Activated effector memory CD4-positive, alpha-beta T cell treated with anti-CD3 and anti-CD28 coated beads, Interleukin-2, amount 50 U/mL, for 16 hours (primary cell): ENCODE data around the gene SHC3.

Experiments used
- DNase-seq: peaks from one replicate; pipeline ENCODE4 v3.0.0-alpha.2; 2020

SHC3 gene

GRCh38 chr9:88996921-88997235 is 181.7 kb downstream of the SHC3 start:
- no peak for DNase-seq

DNA sequence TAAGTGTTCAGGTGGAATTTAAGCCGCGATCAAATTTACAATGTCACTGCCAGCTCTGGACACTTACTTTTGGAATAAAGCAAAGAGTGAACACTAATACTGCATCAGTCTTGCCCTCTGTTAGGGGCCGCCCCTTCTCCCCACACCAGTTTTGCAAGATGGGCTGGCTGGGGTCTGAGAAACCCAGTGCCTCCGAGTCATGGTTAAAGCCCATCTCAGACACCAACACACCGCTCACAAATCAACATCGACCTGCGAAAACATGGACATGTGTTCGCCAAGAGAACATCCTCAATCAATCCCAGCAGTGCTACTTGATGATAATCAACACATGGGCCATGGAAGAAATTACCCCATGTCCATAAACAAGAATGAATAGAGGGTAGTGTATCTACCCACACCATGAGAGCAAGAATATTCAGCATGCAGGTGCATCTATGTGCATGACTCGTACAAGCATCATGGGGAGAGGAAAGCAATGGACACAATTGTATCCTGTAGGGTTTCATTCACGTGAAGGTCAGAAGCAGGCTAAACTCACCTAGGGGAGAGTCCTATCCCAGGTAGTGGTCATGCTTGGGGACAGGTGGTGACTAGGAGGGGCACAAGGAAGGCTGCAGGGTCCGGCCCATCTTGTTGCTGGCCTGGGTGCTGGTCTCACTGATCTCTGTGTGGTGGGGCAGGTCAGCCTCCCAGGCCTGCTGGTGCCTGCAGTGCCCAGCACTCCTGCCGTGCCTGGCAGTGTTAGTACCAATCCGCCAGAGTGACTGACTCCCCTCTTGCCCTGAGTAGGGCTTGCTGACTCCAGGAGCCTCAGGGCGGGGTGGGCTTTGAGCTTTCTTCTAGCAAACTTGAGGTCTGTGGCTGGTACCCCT is 182.3 kb downstream of the SHC3 start:
- DNase-seq = no peak

- no peak for DNase-seq
These were observed 183.0 kb downstream of the SHC3 start for GRCh38 chr9:88995627-88996026.

DNA sequence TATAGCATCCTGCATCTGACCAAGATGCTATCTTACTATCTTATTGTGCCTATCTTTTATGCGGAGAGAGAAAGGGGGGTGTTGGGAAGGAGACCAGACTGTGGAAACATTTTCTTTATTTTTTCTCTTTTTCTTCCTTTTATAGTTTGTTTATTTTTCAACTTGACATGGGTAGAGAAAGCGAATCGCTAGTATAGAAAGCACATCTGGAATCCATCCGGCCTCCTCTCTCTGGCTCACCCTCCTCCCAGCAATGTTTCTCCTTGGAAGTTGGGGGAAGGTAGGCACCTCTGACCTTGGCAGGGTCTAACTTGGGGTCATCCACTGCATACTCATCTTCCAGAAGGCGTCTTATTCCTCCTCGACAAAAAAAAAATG is 183.4 kb downstream of the SHC3 start:
- DNase-seq = no peak

DNA sequence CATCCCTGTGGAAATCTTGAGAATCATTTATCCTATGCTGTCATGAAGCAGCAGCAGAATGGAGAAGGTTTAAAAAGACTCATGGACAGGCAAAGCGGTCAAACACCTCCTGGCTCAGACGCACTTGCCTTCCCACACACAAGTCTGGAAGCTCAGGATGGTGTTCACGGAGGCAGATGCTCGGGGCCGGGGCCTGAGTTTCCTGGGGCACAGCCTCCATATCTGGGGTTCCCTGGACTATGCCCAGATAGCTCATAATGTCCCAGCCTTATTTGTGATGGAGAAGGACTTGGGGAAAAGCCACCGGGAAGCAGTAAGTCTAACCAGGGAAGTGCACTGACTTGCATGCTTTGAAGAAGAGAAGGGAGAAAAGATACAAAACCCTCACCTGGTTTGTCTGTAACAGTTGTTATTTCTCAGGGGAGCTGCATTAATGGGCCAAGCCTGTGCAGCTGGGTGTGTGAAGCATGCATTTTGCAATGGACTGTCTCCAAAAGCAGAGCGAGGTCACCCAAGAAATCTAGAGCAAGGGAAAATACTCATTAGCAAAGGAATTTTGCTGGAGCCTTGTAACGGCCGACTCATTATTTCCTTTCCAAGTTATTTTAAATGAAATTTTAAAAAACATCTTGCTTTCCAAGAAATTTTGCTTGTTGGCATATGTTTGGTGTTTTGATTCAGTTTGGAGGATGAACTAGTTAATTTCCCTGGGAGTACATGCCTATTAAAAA is 184.0 kb downstream of the SHC3 start:
- no peak for DNase-seq

- DNase-seq = no peak
These were observed 184.7 kb downstream of the SHC3 start for GRCh38 chr9:88993871-88994460.

DNA sequence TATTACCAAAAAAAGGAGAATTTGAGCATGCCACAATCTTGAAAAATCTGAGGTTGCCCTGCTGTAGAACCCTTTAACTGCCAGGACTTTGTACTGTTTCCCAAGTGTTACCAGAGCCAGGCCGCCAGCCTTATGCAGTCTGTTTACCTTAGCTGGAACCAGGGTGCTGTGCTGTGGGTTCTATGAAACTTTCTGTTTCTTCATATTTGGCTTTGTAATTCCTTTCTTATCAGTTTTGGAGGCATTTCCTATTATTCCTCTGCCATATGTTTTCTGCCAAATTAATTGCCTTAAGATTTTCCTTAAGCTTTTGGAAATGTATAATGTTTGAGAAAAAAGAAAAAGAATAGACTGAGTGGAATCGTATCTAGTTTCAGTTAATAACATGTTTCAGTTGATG is 185.3 kb downstream of the SHC3 start:
- DNase-seq = no peak

- DNase-seq = no peak
These were observed 186.1 kb downstream of the SHC3 start for GRCh38 chr9:88992556-88992955.

DNA sequence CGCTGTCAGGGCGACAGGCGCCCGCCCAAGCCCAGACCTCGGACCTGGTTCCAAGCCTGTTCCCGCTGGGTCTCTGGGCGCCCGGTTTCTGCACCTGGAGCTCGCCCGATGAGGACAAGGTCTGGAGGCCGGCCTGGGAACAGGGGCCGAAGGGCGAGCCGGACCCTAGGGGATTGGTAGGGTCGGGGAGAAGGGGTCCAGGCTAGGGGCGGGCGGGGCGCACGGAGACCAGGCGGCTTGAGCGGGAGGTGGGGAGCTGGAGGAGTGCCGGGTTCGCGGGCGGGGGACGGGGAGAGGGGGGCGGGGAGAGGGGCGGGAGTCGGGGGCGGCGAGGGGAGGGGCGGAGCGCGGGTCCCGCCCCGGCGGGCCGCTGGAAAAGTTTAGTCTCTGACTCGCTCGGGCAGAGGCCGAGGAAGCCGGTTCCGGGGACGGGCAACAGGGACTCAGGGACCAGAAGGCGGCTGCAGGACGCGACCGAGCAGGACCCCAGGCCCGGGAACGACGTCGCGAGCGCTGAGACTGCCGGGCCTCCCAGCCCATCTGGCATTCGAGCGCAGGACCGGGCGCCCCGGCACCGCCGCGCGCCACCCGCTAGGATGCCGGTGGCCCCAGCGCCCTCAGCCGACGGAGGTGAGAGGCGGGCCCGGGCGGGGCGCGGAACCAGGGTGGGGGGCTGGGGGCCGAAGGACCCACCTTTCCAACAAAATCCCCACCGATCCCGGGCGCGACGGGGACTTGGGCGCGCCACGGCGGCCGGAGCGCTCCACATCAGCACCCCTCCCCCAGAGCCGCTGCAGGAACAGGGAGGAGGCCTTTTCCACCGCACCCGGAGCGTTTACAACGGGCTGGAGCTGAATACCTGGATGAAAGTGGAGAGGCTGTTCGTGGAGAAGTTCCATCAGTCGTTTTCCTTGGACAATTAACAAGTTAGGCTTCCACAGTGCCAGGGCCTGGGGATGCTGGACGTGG is 187.3 kb downstream of the SHC3 start, which contains the start of gene S1PR3:
S1PR3 (plus strand) TSS at position 403 of the 969 bp plus-strand sequence. CDS start 9,733 bp downstream, outside the sequence.
- DNase-seq = no peak

- DNase-seq = no peak
These were observed 187.9 kb downstream of the SHC3 start for GRCh38 chr9:88990729-88991065.

DNA sequence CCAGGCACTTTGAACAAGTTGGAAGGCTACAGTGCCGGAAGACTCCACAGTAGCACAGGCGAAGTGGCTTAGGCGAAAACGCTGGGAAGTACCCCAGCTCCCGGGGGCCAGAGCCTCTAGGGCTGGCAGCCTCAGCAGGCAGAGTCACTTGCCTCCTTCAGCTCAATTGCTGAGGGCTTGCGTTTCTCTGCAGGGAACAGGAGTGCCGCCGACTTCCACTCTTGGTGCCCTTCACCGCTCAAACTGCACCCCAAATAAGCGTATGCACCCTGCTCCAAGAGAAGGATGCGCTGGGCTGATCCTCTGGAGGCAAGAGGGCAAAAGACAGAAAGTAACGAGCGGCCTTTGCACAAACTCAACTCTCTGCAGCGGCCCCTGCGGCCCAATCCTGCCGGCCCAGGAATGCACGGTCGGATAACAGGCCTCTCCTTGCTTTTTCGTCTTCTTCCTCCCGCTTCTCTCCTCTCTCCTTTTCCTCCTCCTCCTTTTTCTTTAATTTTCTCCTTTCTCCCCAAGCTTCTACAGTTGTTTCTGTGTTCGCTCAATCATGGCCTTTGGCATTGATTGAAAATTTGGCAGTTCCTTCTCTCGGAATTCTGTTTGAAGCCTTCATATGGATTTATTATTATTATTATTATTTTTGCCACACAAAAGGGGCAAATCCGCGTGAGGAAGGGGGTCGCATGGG is 188.4 kb downstream of the SHC3 start:
- DNase-seq = no peak

- no peak for DNase-seq
These were observed 189.6 kb downstream of the SHC3 start for GRCh38 chr9:88988796-88989641.

DNA sequence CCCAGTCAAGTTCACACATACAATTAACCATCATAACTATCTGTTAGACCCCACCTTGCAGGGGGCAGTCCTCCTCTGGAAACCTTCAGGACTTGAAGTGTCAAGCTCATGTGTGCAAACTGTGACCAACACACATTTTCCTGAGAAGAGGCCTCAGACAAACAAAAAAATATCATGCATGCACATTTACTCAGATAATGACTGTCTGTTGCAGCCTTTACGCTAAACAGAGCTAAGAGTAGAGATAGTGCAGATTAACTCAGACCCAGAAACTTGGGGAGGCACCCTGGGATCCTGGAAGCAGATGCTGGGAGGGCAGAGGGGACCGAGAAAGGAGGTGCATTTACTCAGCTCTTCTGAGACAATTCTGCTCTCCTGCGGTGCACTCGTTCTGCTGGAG is 191.0 kb downstream of the SHC3 start:
- DNase-seq = no peak

DNA sequence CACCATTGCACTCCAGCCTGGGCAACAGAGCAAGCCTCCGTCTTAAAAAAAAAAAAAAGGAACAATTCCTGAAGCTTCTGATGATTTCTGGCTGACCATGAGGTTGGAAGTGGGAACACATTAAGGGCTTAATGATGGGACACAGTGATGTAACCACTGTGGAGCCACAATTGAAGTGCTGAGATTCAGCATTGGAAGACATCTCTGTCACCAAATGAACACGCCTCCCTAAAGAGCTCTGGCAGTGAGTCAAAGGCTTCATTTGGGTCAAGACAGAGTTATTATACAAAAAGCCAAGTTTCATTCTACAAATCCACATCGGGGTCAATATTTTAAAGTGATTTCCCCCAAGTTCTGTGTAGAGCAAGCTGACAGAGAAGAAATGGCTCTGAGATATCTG is 191.8 kb downstream of the SHC3 start:
- DNase-seq = no peak

- DNase-seq = no peak
These were observed 193.0 kb downstream of the SHC3 start for GRCh38 chr9:88985616-88986015.

- DNase-seq = no peak
These were observed 194.1 kb downstream of the SHC3 start for GRCh38 chr9:88984543-88984883.

DNA sequence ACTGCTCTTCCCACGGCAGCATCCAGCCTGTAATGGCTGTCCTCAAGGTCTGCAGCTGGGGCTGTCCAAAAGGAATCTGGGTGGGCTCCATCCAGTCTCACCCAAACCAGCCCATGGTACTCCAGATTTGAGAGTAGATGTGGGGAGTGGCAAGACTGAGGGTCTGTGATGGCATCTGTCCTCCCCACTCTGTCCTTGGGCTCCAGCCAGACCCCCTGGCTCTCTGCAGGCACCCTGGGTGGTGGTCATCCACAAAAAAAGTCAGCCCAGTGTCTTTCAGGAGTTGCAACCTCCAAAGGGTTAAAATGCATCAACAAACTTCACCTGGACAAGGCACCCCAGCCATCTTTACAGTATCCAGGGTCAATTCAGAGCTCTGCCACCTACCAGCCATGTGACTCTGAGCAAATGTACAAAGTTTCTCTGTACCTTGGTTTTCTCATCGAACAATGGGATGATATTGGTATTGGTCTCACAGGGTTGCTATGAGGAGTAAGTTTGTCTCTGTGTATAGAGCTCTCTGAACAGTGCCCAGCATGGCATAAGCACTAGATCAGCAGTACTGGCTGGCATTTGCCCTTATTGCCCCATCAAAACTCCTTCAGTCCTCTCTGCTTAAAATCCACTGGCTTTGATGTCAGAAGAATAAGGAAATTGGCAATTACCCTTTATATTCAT is 194.6 kb downstream of the SHC3 start:
- DNase-seq = no peak

DNA sequence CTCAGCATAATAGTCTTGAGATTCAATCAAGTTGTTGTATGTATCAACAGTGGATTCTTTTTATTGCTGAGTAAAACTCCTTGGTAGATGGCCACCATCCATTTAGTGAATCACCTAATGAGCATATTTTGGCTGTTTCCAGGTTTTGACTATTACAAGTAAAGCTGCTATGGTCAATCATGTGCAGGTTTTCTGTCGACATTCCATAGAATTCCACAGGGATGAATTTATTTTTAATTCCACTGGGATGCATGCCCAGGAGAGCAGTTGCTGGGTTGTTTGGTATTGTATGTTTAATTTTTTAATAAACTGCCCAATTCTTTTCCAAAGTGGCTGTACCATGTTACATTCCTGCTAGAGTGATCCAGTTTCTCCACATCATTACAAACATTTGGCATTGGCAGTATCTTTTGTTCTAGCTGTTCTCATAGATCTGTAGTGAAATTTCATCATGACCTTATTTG is 197.8 kb downstream of the SHC3 start:
- DNase-seq = no peak

DNA sequence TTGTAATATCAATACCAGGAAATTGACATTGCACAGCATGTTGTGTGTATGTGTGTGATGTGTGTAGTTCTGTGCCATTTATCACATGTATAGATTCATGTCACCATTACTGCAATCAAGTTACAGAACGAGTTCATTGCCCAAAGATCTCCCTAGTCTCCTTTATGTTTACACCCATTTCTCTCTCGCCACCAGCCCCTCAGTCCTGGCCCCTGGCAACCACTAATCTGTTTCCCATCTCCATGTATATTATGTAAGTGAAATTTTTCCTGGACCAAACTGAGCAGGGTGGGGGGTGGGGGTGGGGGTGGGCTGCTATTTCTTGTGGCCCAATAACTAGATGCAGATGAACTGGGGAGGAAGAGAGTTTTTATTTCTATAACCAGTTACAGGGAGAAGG is 198.8 kb downstream of the SHC3 start:
- DNase-seq = no peak

DNA sequence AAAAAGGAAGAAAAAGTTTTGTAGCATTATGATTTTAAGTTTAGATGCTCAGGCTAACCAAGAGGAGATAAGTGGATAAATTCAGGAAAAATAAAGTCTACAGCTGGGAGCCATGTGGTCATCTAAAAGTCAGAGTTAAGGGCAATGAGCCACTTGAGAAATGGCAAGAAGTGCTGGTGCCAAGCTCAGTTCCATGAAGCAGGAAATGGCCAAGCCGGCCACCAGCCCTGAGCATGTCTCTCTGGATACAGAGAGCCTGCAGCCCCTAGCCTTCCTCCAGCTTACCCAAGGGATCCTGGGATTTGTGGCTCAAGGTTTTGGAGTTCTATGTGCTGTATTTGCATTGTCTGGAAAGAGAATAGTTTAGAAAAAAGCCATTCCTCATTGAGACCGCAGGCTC is 199.6 kb downstream of the SHC3 start:
- no peak for DNase-seq

- no peak for DNase-seq
These were observed 200.6 kb downstream of the SHC3 start for GRCh38 chr9:88978034-88978433.
